ENCODE results near the gene GALNT16.

The GALNT16 gene

GRCh38 chr14:69355154-69355597 lies 95.2 kb downstream of the GALNT16 start:
- Histone ChIP-seq H3K9ac (ENCODE audit: low read length) (no peak overlapping the region), H3K27me3 (ENCODE audit: control insufficient read depth, insufficient read depth, low read length) (peaks cover 4% of the 10 kb centered on the region), H3K4me3 (ENCODE audit: low read length) (no peak overlapping the region), H3K36me3 (ENCODE audit: control insufficient read depth, insufficient read depth, low read length) (no peaks in the 10 kb centered on the region), H3K9me3 (ENCODE audit: control insufficient read depth, low read length) (no peaks in the 10 kb centered on the region), H3K4me1 (ENCODE audit: control insufficient read depth, insufficient read depth, low read length) (peaks cover 9% of the 10 kb centered on the region)

DNA sequence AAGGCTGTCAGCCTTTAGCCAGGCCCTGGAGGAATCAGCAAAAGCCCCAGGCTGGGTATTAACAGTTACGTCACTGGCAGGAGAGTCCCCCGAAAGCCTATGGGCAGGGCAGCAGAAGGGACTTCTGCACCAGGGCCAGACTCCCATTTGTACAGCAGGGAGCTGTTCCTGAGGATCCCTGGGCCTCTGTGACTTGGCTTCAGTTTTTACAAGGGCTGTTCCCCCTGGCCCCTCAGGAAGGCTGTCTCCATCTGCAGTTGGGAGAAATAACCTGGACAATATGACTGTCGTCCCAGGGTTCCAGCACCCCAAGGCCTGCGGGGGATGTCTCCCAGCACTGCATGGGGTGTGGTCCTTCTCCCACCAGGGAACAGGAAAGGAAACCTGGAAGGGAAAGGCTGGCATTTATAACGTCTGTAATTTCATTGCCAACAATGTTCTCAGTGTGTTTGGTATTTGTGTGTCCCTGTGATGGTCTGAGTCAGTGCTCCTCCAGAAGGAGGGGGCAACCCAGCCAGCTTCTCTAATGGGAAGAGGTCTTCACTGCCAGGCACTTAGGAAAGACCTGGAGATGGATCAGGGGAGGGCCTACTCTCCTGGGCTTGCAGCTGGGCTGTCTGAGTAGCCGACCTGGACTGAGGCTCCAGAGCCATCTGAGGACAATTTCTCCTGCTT lies 95.8 kb downstream of the GALNT16 start:
- H3K9ac ChIP-seq (ENCODE audit: low read length), result no peak overlapping the region
- peaks cover 3% of the 10 kb centered on the region for H3K27me3 ChIP-seq (ENCODE audit: control insufficient read depth, insufficient read depth, low read length)

GRCh38 chr14:69356903-69357543 lies 97.1 kb downstream of the GALNT16 start:
- Histone ChIP-seq H3K36me3 (ENCODE audit: control insufficient read depth, insufficient read depth, low read length) (no peaks in the 10 kb centered on the region), H3K27me3 (ENCODE audit: control insufficient read depth, insufficient read depth, low read length) (peaks cover 3% of the 10 kb centered on the region), H3K9me3 (ENCODE audit: control insufficient read depth, low read length) (no peaks in the 10 kb centered on the region), H3K9ac (ENCODE audit: low read length) (no peak overlapping the region), H3K4me3 (ENCODE audit: low read length) (no peak overlapping the region), H3K4me1 (ENCODE audit: control insufficient read depth, insufficient read depth, low read length) (peaks cover 9% of the 10 kb centered on the region)

More for the DNA sequence above, 95.8 kb downstream of the GALNT16 start:
- H3K4me1 ChIP-seq (ENCODE audit: control insufficient read depth, insufficient read depth, low read length), result peaks cover 9% of the 10 kb centered on the region
- H3K4me3 ChIP-seq (ENCODE audit: low read length), result no peak overlapping the region
- no peaks in the 10 kb centered on the region for H3K9me3 ChIP-seq (ENCODE audit: control insufficient read depth, low read length)
- no peaks in the 10 kb centered on the region for H3K36me3 ChIP-seq (ENCODE audit: control insufficient read depth, insufficient read depth, low read length)

DNA sequence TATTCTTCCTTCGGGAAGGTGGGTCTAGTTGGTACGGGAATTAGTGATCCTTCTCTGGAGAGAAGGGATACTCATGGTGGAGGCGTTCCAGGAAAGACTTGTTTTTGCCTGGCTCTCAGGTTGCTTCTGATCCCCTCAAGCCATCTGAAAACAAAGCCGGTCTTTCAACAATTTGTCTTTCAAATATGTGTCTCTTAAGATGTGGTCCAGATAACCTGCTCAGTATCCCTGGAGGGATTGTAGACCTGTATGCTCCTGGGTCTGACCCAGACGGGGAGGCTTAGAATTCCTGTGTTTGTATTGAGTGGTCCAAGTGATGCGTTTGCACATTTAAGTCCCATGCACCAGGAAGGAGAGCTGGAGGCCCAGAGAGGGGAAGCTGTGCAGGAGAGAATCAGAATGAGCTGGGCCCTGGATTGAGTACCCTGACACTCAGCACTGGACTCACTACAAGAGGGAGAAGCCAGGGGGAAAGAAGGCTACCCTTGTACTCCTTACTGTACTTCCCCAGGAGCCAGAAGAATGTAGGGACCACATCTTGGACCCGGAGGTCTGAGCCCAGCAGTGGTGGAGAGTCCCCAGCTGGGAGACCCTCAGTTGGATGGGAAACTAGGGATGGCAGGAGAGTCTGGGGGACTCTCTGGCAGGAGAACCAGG lies 97.7 kb downstream of the GALNT16 start:
- Histone ChIP-seq H3K9ac (ENCODE audit: low read length) (no peak overlapping the region), H3K4me3 (ENCODE audit: low read length) (no peak overlapping the region), H3K27me3 (ENCODE audit: control insufficient read depth, insufficient read depth, low read length) (peaks cover 3% of the 10 kb centered on the region), H3K36me3 (ENCODE audit: control insufficient read depth, insufficient read depth, low read length) (no peaks in the 10 kb centered on the region), H3K9me3 (ENCODE audit: control insufficient read depth, low read length) (no peaks in the 10 kb centered on the region), H3K4me1 (ENCODE audit: control insufficient read depth, insufficient read depth, low read length) (peaks cover 9% of the 10 kb centered on the region)

DNA sequence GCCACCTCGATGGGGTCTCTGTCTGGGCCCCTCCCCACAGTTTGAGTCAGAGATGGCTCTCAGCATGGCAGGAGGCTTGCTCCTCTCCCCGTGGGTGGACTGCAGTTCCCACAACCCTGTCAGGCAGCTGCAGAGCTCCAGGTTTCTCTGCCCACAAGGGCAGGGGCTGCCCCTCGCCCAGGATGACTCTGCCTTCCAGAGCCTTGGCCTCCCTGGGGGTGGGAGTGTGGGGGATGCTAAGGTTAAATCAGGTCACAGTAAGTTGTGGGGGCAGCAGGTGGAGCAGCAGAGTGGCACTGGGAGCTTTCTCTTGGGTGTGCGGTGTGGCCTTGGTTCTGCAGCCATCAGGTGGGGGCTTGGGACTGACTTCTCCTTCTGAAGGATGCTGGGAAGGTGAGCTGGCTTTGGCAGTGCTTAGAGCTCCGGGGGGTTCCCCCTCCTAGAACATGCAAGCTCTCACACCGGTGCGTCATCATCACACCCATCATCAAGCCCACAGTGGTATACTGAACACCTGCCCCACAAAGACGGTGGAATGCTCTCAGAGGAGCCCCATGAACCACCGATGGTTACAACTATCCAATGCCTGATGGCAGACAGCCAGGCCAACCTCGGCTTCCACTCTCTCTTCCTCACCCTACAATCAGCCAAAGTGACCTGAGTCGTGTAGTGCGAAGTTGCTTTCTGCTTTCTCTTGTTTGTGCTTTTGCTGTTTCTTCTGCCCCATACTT lies 98.4 kb downstream of the GALNT16 start:
- Histone ChIP-seq H3K4me3 (ENCODE audit: low read length) (no peak overlapping the region), H3K9me3 (ENCODE audit: control insufficient read depth, low read length) (no peaks in the 10 kb centered on the region), H3K27me3 (ENCODE audit: control insufficient read depth, insufficient read depth, low read length) (peaks cover 3% of the 10 kb centered on the region), H3K36me3 (ENCODE audit: control insufficient read depth, insufficient read depth, low read length) (no peaks in the 10 kb centered on the region), H3K4me1 (ENCODE audit: control insufficient read depth, insufficient read depth, low read length) (peaks cover 9% of the 10 kb centered on the region), H3K9ac (ENCODE audit: low read length) (no peak overlapping the region)

DNA sequence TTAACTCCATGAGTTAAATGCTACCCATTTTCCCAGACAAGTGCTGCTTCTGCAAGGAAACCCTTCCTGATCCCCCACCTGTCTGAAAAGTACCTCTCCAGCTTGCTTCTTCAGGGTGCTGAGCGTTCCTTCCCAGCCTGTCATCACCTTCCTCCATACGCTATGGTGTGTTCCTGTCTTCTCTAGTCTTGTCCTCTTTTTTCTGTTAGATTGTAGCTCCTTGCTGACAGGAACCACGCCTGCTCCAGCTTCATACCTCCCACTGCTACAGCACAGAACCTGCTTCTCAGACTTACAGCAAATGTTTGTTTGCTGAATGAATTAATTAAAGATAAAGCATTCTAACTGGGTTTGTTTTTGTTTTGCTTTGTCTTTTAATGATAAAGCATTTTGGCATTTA lies 99.0 kb downstream of the GALNT16 start:
- Histone ChIP-seq H3K9ac (ENCODE audit: low read length) (no peak overlapping the region), H3K4me3 (ENCODE audit: low read length) (no peak overlapping the region), H3K27me3 (ENCODE audit: control insufficient read depth, insufficient read depth, low read length) (peaks cover 3% of the 10 kb centered on the region), H3K4me1 (ENCODE audit: control insufficient read depth, insufficient read depth, low read length) (peaks cover 9% of the 10 kb centered on the region), H3K9me3 (ENCODE audit: control insufficient read depth, low read length) (no peaks in the 10 kb centered on the region), H3K36me3 (ENCODE audit: control insufficient read depth, insufficient read depth, low read length) (no peaks in the 10 kb centered on the region)

DNA sequence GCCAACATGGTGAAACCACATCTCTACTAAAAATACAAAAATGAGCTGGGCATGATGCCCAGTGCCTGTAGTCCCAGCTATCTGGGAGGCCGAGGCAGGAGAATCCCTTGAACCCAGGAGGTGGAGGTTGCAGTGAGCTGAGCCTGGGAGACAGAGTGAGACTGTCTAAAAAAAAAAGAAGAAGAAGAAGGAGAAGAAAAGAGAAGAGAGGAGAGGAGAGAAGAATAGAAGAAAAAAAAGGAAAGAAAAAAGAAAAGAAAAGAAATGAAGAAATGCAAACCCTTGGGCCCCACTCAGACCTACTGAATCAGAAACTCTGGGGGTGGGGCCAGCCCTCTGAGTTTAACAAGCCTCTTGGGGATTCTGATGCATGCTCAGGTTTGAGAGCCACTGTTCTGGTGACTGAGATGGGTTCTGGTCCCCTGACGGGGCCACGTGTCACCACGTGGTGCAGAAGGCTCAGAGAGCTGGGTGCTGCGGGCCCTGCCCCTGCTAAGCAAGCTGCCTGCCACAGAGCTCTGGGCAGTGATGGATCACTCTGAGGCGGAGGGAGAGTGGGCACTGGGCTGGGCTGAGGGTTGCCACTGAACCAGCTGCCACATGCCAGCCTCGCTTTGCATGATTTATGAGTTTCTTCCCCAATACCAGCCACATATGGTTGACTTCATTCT lies 100.6 kb downstream of the GALNT16 start:
- no peaks in the 10 kb centered on the region for H3K9me3 ChIP-seq (ENCODE audit: control insufficient read depth, low read length)
- H3K9ac ChIP-seq (ENCODE audit: low read length), result no peak overlapping the region
- peaks cover 3% of the 10 kb centered on the region for H3K27me3 ChIP-seq (ENCODE audit: control insufficient read depth, insufficient read depth, low read length)
- H3K4me1 ChIP-seq (ENCODE audit: control insufficient read depth, insufficient read depth, low read length), result no peaks in the 10 kb centered on the region
- no peak overlapping the region for H3K4me3 ChIP-seq (ENCODE audit: low read length)
- no peaks in the 10 kb centered on the region for H3K36me3 ChIP-seq (ENCODE audit: control insufficient read depth, insufficient read depth, low read length)

DNA sequence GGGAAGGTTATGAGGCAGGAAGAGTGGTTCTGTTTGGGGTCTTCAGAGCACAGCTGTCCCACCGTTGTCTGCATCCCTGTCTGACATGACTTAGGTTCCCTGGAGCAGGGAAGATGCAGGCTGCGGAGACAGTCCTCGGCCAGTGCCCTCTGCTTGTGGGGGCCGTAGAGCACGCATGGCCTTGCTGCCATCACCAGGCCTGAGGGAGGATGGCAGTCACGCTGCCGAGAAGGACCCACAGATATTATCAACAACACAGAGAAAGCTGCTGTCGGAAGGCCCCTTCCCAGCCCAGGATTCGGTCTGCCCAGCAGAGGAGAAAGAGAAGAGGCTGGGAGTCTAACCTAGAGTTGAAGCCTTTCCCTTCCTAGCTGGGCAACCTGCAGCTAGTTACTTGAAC lies 103.1 kb downstream of the GALNT16 start:
- H3K36me3 ChIP-seq (ENCODE audit: control insufficient read depth, insufficient read depth, low read length), result no peaks in the 10 kb centered on the region
- no peak overlapping the region for H3K4me3 ChIP-seq (ENCODE audit: low read length)
- H3K9ac ChIP-seq (ENCODE audit: low read length), result no peak overlapping the region
- H3K27me3 ChIP-seq (ENCODE audit: control insufficient read depth, insufficient read depth, low read length), result peaks cover under 1% of the 10 kb centered on the region
- H3K9me3 ChIP-seq (ENCODE audit: control insufficient read depth, low read length), result no peaks in the 10 kb centered on the region
- no peaks in the 10 kb centered on the region for H3K4me1 ChIP-seq (ENCODE audit: control insufficient read depth, insufficient read depth, low read length)

DNA sequence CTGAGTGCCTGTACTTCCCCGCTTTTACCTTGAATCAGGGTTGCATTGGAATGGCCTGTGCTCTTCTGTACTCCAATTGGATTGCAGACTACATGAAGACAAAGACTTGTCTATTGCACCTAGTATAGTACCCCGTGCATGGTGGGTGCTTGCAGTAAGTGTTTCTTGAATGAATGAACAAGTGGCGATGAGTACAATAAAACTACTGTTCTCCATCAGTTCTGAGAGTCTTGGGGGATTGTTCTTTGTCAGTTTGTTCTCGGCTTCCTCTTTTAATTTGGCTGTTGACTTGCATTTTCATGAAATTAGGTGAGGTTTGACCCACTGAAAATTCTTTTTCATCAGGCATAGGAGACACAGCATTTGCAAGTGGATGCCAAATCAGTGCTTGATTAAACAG lies 104.0 kb downstream of the GALNT16 start:
- Histone ChIP-seq H3K4me1 (ENCODE audit: control insufficient read depth, insufficient read depth, low read length) (no peaks in the 10 kb centered on the region), H3K36me3 (ENCODE audit: control insufficient read depth, insufficient read depth, low read length) (no peaks in the 10 kb centered on the region), H3K9ac (ENCODE audit: low read length) (no peak overlapping the region), H3K4me3 (ENCODE audit: low read length) (no peak overlapping the region), H3K9me3 (ENCODE audit: control insufficient read depth, low read length) (no peaks in the 10 kb centered on the region), H3K27me3 (ENCODE audit: control insufficient read depth, insufficient read depth, low read length) (no peaks in the 10 kb centered on the region)

DNA sequence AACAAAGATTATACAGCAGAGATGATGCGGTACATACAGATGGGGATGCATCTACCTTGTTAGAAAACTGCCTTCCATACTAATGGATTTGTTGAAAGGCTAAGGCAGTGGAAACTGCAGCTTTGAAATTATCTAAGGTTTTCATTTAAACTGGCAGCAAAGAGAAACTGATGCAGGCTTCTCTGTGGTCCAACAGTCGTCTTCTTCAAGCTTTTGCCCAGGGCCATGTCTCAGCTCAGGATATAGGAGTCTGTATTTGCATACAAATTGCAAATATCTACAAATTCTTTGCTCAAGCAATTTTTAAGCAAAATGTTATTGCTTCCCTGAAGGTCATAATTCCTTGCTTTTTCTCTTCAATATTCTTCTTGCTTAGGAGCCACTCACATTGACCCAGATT lies 104.4 kb downstream of the GALNT16 start:
- Histone ChIP-seq H3K4me3 (ENCODE audit: low read length) (no peak overlapping the region), H3K9ac (ENCODE audit: low read length) (no peak overlapping the region), H3K4me1 (ENCODE audit: control insufficient read depth, insufficient read depth, low read length) (no peaks in the 10 kb centered on the region)

DNA sequence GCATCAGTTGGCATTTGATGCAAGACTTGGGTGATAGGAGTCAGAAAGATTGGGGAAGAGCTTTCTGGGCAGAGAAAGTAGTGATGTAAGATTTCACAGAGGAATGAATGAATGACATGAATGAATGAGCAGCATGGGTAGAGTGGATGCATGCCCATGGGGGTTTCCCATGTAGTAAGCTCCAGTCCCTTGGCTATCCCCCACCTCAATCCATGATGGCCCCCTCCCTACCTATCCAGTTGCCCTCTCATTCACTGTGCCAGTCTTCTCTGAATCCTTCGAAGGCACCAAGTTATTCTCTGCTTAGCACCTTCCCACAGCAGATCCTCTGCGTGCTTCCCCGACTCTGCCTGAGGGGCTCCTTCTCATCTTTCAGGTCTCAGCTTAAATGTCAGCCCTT lies 106.1 kb downstream of the GALNT16 start:
- no peak overlapping the region for H3K9ac ChIP-seq (ENCODE audit: low read length)
- H3K9me3 ChIP-seq (ENCODE audit: control insufficient read depth, low read length), result no peaks in the 10 kb centered on the region
- no peaks in the 10 kb centered on the region for H3K27me3 ChIP-seq (ENCODE audit: control insufficient read depth, insufficient read depth, low read length)
- no peak overlapping the region for H3K4me3 ChIP-seq (ENCODE audit: low read length)
- no peaks in the 10 kb centered on the region for H3K36me3 ChIP-seq (ENCODE audit: control insufficient read depth, insufficient read depth, low read length)
- no peaks in the 10 kb centered on the region for H3K4me1 ChIP-seq (ENCODE audit: control insufficient read depth, insufficient read depth, low read length)

More for the DNA sequence above, 104.4 kb downstream of the GALNT16 start:
- no peaks in the 10 kb centered on the region for H3K9me3 ChIP-seq (ENCODE audit: control insufficient read depth, low read length)
- no peaks in the 10 kb centered on the region for H3K27me3 ChIP-seq (ENCODE audit: control insufficient read depth, insufficient read depth, low read length)
- H3K36me3 ChIP-seq (ENCODE audit: control insufficient read depth, insufficient read depth, low read length), result no peaks in the 10 kb centered on the region

All from mucosa of stomach (tissue), 1 donor.